ENCODE measurements around the gene TFAP2C. TPM values are rescaled to one million over a fixed set of nuclear protein-coding genes. Genes with fewer than 3 reads are reported as not detected.

TFAP2C gene
- total RNA-seq, 3 donors from 2014 or later, result not detected

Other genes with a start within 250 kb of the TFAP2C start
- 1 to 10 TPM; 7.3 to 9.6 (median 9.0) TPM for gene AURKA, start 237.1 kb upstream of the TFAP2C start, total RNA-seq
- 10 to 100 TPM; 42.7 to 47.3 (median 45.3) TPM for gene CSTF1, start 236.7 kb upstream of the TFAP2C start, total RNA-seq
- gene CASS4, start 217.0 kb upstream of the TFAP2C start, total RNA-seq, result 1 to 10 TPM; 1.9 to 2.5 (median 2.4) TPM
- 10 to 100 TPM; 74.8 to 81.3 (median 79.7) TPM for gene RTF2, start 160.7 kb upstream of the TFAP2C start, total RNA-seq
- gene FAM209A, start 104.6 kb upstream of the TFAP2C start, total RNA-seq, result 1 to 10 TPM in 2 of 3 donors, under 1 TPM in 1; 0.73 to 1.4 (median 1.4) TPM
- gene FAM209B, start 96.1 kb upstream of the TFAP2C start, total RNA-seq, result 1 to 10 TPM in 2 of 3 donors, under 1 TPM in 1; 0.40 to 1.5 (median 1.1) TPM

Measured in activated T-cell treated with anti-CD3 and anti-CD28 coated beads, Interleukin-2, amount 50 U/mL, for 4 hours (primary cell).